HG03108 (cell line): ENCODE data around the gene STPG4.
"Not testable (repeated sequence)": the region's sequence is repeated elsewhere in the genome, so short reads cannot be mapped to it uniquely, and the experiment has no call there.

Experiments used
- ATAC-seq: cut with Tn5 transposase; IDR thresholded peaks from one replicate; pipeline ENCODE4 v1.9.1; 2021; ENCODE audit warnings: moderate library complexity; ENCODE audit not compliant: unreplicated experiment

Gene STPG4

DNA sequence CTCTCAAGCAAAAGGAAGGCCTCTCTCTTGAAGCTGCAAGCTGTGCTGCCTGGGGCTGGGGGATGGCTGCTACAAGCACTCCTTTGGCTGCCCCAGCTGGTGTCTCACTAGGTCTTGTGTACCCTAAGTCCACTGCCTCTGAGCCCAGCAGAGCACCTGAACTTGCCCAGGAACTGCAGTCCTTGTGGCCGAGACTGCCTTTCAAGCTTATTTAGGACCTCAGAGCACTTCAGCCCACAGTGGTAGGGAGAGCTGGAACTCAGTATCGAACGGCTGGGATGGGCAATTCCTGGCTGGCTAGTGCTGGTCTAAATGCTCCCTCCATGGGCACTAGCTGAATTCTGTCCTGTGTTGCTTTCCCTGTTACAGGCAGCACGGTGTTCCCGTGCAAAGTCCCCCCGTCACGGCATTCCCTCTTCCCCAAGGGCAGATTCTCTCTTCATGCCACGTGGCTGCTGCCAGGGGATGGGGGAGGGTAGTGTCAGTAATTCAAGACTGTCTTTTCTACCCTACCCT is 25.9 kb downstream of the STPG4 start:
- no peak for ATAC-seq

DNA sequence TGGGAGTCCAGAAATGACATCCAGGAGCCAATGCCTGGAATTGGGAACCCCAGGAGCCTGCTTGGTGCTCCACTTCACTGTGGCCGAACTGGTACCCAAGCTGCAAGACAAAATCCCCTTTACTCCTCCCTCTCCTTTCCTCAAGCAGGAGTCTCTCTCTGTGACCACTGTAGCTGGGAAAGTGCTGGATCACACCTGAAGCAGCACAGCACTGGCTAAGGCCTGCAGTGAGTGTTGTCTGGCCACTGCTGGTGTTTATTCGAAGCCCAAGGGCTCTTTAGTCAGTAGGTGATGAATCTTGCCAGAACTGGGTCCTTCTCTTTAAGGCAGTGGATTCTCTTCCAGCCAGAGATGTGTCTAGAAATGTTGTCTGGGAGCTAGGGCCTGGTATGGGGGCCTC is 26.4 kb downstream of the STPG4 start:
- no peak for ATAC-seq

DNA sequence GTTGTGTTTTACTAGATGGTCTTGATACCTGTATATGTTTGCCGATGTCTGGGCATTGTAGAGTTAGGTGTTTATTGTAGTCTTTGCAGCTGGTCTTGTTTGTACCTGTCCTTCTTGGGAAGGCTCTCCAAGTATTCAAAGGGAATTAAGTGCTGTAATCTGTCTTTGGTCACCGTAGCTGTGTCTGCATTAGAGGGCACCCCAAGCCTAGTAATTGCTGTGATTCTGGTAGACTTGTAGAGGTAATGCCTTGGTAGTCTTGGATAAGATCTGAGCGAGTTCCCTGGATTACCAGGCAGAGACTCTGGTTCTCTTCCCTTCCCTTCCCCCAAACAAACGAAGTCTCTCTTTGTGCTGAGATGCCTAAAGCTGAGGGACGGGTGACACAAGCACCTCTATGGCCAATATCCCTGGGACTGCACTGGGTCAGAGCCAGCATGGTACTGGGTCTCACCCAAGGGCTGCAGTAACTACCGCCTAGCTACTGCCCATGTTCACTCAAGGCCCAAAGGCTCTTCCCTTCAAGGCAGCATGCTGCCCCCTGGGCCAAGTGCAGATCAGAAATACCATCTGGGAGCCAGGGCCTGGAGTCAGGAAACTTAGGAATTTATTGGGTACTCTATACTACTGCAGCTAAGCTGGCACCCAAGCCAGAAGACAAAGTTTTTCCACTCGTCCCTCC is 27.1 kb downstream of the STPG4 start:
- no peak for ATAC-seq

DNA sequence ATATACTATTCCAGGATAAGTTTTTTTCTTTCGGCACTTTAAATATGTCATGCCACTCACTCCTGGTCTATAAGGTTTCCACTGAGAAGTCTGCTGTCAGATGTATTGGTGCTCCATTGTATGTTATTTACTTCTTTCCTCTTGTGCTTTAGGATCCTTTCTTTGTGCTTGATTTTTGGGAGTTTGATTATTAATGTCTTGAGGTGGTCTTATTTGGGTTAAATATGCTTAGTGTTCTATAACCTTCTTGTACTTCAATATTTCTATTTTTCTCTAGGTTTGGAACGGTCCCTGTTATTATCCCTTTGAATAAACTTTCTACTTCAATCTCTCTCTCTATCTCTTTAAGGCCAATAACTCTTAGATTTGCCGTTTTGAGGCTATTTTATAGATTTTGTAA is 28.3 kb downstream of the STPG4 start:
- ATAC-seq: no peak

DNA sequence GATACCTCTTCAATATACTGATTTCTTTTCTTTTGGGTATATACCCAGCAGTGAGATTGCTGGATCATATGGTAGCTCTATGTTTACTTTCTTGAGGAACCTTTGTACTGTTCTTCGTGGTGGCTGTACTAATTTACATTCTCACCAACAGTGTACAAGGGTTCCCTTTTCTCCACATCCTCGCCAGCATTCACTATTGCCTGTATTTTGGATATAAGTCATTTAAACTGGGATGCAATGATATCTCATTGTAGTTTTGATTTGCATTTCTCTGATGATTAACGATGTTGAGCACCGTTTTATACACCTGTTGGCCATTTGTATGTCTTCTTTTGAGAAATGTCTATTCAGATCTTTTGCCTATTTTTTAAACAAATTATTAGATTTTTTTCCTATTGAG is 30.4 kb downstream of the STPG4 start:
- not testable (repeated sequence) for ATAC-seq

DNA sequence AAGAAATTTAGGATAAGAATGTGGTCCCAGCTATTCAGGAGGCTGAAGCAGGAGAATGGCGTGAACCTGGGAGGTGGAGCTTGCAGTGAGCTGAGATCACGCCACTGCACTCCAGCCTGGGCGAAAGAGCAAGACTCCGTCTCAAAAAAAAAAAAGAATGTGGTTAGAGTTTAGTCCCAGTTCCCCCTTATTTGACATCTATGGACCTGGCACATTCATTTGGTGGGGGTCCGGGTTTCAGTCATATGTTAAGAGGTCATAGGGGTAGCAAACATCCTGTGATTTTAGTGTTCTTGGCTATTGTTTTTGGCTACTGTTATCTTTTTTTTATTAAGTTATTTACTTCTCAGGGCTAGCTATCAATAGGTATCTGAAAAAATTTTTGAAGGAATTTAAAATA is 34.7 kb downstream of the STPG4 start:
- not testable (repeated sequence) for ATAC-seq

DNA sequence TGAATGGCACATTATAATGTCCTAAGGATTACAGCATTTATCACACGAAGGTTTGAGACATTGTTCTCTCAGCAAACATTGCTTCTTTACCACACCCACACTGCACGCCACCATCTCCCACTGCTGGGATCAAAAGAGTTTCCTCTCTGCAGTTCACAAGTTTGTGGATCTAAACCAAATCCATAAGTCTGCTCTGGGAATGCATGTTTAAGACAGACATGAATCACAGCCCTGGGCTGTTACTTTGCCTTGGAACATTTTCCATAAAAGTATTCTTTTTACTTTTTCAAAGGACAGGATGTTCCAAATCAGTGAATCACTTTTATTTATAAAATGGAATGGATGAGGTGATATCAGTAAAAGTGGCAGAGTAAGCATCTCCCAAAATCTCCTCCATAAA is 36.1 kb downstream of the STPG4 start:
- ATAC-seq: no peak

DNA sequence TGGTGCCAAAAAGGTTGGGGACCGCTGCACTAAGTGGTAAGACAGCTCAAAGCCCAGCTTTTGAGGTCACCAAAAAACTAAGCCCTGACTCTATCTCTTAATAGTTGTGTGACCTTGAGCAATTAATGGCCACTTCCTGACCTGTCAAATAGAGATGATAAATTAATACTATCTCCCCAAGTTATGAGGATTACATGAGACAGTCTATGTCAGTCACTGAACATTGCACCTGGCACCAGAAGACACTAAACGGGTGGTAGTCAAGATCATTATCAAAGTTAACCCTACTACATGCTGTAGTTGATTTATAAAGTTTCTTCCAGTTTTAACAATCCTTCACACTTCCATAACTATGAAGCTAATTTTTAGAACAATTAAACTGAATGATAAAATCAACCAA is 36.5 kb downstream of the STPG4 start:
- ATAC-seq: no peak

DNA sequence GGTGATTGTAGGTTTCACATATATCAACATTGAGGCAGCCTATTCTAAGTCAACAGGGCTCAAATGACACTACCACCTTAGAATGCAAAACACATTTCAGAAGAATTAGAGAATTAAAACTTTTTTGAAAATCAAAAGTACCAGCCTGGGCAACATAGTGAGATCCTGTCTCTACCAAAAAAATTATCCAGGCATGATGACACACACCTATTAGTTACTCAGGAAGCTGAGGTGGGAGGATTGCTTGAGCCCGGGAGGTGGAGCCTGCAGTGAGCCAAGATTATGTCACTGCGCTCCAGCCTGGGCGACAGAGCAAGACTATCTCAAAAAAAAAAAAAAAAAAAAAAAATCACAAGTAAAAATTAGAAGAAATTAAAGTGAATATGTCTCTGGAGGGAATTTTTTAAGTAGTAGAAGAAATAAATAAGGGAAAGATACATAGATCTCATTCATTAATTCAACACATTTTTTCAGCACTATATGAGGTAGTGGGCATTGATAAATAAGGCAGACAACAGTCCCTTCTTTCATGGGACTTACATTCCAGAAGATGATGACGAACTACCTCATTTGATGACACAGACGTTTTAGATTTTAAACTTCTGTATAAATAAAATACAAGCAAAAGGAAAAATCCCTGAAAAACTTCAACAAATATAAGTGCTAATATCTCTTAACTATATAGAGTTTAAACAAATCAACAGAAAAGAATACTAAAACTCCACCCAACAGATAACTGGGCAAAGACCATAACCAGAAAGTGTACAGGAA is 42.3 kb downstream of the STPG4 start:
- ATAC-seq: no peak

DNA sequence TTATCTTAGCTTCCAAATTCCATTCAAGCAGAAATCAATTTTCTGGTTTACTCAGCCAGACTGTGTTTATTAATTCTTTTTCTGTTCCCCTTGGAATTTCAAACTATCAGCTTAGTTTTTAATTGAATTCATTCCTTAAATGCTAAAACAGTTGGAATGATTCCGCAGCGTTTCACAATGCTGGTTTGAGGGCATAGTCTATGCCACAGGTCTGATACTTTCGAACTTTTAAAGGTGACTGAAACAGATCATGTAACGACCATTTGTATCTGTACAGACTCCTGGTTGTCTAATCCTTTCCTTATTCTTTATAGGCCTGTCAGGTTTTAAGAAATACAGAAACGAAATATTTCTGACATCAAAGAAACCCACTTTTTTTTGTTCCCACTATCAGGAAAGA is 45.4 kb downstream of the STPG4 start:
- ATAC-seq: no peak

DNA sequence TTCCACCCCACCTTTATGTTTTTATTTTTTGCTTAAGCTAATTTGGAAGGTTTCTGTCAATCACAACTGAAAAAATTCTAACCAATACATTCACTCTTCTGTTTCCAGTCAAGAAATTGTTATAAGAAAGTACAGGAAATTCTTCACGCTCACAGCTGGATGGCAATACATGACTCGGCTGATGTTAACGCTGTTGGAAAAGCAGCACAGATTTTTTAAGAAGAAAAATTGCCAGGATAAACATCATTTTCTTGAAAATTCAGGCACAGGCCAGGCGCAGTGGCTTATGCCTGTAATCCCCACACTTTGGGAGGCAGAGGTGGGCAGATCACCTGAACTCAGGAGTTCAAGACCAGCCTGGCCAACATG is 46.1 kb downstream of the STPG4 start:
- no peak for ATAC-seq

DNA sequence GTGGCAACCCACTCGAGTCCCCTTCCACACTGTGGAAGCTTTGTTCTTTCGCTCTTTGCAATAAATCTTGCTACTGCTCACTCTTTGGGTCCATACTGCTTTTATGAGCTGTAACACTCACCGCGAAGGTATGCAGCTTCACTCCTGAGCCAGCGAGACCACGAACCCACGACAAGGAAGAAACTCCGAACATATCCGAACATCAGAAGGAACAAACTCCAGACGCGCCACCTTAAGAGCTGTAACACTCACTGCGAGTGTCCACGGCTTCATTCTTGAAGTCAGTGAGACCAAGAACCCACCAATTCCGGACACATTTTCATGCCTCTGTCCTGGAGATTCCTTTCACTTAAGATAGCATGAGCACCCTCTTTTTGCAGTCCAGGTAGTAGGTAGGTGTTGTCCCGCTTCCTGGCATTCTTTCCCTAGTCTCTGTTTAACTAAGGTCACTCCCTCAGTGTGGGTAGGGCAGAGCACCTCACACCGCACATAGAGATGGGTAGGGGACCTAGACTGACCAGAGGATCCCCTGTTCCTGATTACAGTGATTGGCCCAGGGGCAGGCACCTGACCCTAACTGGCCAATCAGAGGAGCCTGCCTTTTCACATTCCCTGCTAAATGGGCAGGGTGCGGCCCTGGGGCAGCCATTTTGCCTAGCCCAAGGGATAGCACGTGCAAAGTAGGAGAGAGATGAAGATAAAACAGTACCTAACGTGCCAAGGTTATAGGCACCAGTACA is 46.7 kb downstream of the STPG4 start:
- not testable (repeated sequence) for ATAC-seq

DNA sequence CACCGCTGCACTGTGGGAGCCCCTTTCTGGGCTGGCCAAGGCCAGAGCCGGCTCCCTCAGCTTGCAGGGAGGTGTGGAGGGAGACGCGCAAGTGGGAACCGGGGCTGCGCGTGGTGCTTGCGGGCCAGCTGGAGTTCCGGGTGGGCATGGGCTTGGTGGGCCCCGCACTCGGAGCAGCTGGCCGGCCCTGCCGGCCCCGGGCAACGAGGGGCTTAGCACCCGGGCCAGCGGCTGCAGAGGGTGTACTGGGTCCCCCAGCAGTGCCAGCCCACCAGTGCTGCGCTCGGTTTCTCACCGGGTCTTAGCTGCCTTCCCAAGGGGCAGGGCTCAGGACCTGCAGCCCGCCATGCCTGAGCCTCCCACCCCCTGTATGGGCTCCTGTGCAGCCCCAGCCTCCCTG is 47.9 kb downstream of the STPG4 start:
- ATAC-seq: not testable (repeated sequence)

DNA sequence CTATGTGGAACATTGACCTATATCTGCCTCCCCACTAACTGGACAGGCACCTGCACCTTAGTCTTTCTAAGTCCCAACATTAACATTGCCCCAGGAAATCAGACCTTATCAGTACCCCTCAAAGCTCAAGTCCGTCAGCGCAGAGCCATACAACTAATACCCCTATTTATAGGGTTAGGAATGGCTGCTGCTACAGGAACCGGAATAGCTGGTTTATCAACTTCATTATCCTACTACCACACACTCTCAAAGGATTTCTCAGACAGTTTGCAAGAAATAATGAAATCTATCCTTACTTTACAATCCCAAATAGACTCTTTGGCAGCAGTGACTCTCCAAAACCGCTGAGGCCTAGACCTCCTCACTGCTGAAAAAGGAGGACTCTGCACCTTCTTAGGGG is 48.9 kb downstream of the STPG4 start:
- not testable (repeated sequence) for ATAC-seq

DNA sequence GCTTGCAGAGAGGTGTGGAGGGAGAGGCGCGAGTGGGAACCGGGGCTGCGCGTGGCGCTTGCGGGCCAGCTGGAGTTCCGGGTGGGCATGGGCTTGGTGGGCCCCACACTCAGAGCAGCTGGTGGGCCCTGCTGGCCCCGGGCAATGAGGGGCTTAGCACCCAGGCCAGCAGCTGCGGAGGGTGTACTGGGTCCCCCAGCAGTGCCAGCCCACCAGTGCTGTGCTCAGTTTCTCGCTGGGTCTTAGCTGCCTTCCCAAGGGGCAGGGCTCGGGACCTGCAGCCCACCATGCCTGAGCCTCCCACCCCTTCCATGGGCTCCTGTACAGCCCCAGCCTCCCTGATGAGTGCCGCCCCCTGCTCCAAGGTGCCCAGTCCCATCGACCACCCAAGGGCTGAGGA is 55.4 kb downstream of the STPG4 start:
- not testable (repeated sequence) for ATAC-seq

DNA sequence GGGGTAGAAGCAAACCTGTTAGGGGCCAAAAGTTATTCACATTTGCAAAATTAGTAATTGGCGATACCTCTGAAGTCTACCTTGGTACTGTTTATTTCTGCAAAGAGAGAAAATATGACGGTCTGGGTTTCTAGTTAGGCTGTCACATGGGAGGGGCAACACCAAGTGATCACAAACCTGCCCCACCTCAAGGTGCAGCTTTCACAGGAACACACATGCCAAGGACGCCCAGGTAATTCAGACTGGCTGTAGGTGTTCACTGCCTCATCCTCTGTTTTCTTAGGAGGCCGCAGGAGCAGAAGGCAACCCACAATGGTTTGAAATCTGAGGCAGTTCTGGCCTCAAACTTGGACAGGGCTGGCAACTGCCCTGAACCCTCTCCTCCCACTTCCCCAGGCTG is 56.2 kb downstream of the STPG4 start:
- no peak for ATAC-seq

DNA sequence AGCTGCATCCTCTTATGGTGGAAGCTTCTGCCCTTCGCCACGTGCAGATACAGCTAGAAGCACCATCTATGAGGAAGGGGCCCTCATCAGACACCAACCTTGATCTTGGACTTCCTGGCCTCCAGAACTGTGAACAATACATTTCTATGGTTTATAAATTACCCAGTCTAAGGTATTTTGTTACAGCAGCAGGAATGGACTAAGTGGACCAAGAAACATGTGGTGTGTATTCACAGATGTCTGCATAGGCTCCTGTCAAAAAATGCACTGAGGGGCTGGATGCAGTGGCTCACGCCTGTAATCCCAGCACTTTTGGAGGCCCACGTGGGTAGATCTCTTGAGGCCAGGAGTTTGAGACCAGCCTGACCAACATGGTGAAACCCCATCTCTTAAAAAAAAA is 57.5 kb downstream of the STPG4 start:
- ATAC-seq: no peak

DNA sequence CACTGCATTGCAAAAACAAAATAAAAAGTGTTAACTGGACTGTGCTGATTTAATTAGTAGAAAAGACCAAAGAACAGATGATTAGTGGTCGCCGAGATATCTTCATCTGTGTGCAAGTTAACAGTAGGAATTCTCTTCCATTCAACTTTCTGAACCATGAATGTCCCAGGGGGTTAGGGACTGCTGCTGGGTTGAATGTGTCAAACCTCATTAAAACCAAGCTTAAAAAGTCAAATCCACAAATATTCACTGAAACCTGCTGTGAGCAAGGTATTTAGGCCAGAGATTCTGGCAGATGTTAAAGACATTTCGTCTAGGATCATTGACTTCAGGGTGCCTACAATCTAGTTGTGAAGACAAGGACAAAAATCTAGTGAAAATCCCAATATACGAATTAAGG is 58.7 kb downstream of the STPG4 start:
- ATAC-seq: no peak

DNA sequence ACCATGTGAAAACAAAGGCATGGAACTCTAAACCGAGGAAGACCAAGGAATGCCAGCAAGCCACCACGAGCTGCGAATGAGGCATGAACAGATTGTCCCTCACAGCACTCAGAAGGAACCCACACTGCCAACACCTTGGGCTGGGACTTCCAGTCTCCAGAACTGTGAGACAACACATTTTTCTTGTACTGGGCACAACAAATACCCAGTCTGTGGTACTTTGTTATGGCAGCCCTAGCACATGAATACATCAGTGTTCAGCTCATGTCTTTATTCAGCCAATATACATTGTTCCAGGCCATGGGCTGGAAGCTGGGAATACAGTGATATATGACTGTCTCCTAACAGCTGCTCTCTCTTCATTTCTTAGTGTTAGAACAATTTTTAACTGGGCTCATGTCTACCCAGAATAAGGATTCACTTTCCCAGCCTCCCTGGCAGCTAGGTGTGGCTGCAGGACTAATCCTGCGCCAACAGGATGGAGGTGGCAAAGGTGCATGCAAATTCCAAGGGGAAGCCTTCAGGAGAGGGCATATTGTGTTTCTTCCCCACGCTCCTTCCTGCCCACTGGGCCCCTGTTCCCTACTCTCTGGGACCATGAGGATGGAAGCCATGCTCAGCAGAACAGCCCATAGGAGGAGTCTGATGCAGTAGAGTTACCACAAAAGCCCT is 59.6 kb downstream of the STPG4 start:
- no peak for ATAC-seq

DNA sequence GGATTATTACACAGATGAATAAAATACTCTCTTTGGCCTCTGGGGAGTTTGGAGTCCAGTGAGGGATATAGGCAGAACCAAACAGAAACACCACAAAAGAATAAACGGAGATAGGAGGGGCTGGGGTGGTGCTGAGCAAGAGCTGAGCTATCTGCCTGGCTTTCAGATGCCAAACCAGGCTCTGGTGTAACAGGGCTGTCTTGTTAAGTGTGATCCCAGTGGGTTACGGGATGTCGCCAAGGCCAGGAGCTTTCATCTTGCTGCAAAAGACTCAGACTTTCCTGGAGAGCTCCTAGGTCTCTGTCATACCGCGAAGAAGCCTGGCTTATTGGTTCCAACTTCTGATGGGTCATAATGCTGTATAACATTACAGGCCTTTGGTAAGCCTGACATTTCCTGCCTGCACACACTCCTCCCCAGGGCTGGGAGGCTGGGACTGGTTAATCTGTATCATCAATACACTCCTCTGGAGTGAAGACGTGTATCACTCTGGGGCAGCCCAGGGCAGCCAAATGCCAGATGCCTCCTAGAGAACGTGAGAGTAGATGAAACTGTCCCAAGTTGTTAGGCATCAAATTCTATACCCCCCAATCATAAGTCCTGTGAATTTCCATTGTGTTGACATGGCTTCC is 60.5 kb downstream of the STPG4 start:
- ATAC-seq: no peak

DNA sequence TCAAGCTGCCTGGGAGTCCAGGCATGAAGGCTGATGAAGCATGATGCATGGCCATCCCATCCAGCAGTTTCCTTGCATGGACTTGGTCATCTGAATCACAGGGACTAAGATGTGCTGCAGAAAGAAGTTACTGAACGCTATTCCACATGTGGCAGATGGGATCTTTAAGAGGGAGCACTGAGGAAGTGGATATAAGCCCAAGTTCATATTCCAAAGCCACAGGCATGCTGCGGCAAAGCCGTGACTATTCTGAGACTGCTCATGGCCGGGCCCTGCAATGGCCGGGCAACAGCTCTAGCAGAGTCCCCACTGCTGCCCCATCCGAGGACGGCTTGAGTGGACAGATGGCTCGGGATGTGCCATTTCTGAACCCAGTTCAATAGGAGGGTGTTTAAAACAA is 61.5 kb downstream of the STPG4 start:
- ATAC-seq: no peak
